ENCODE data around the gene KIF23. TPM values are rescaled to one million over a fixed set of nuclear protein-coding genes. Genes with fewer than 3 reads are reported as not detected.

KIF23 gene
- total and polyA plus RNA-seq, 2 of the 4 experiments (the other 2 are of a cell fraction), result 37.7 to 56.1 TPM

- Histone ChIP-seq H3K9me3 (ENCODE audit: control insufficient read depth, insufficient read depth, low read length) (no peaks in the 10 kb centered on the region), H2AFZ (replicated peaks; ENCODE audit: low read length, poor library complexity) (no peak overlapping the region), H3K18ac (ENCODE audit: low read depth, low read length) (no peak overlapping the region), H3K4me2 (ENCODE audit: low read depth, low read length) (no peak overlapping the region), H3K4me3 (ENCODE audit: insufficient read depth, low read depth, low read length) (no peak overlapping the region), H2BK5ac (ENCODE audit: low read depth, low read length, poor library complexity, severe bottlenecking) (no peak overlapping the region), H3K79me1 (ENCODE audit: low read depth in 1 of 2, low read length in 2 of 2) (peaks cover 30 to 64% of the 10 kb centered on the region in 2 experiments), H3K23ac (ENCODE audit: low read depth, low read length) (no peak overlapping the region), H4K20me1 (ENCODE audit: insufficient read depth, low read length) (no peaks in the 10 kb centered on the region), H3K27ac (ENCODE audit: insufficient read depth, low read length) (no peak overlapping the region), H3K27me3 (ENCODE audit: control insufficient read depth, insufficient read depth, low read length) (no peaks in the 10 kb centered on the region), H2AK5ac (ENCODE audit: low read depth, low read length) (no peak overlapping the region), H3K14ac (replicated peaks; ENCODE audit: low read depth, low read length) (no peak overlapping the region), H3K9me1 (ENCODE audit: insufficient read depth, low read length) (peaks cover 8% of the 10 kb centered on the region), H3K4me1 (ENCODE audit: control insufficient read depth, insufficient read depth, low read length) (no peaks in the 10 kb centered on the region), H2AK9ac (replicated peaks; ENCODE audit: low read depth, low read length, poor library complexity) (no peak overlapping the region), H3K56ac (ENCODE audit: extremely low read depth, insufficient read depth, low read length) (no peak overlapping the region), H3K36me3 (ENCODE audit: control insufficient read depth, insufficient read depth, low read length) (peaks cover 9% of the 10 kb centered on the region), H3K4ac (ENCODE audit: low read depth, low read length) (no peak overlapping the region), H2BK20ac (ENCODE audit: low read depth, low read length) (no peak overlapping the region), H3K9ac (ENCODE audit: low read depth, low read length) (no peak overlapping the region), H4K91ac (ENCODE audit: insufficient read depth, low read depth, low read length) (no peak overlapping the region), H4K5ac (ENCODE audit: low read depth, low read length) (no peak overlapping the region), H2BK120ac (ENCODE audit: low read depth, low read length) (no peak overlapping the region), H2BK15ac (ENCODE audit: low read depth, low read length) (no peak overlapping the region), H4K8ac (ENCODE audit: low read depth in 2 of 2, low read length in 2 of 2) (no peak overlapping the region)
- TF ChIP-seq MAZ (IDR thresholded peaks at IDR 0.05; ENCODE audit: borderline replicate concordance, low read depth, low read length) (no peak), USF2 (IDR thresholded peaks at IDR 0.05; ENCODE audit: low read depth, low read length) (no peak), RFX5 (IDR thresholded peaks at IDR 0.05; ENCODE audit: low read depth, low read length) (no peak), RCOR1 (IDR thresholded peaks at IDR 0.05; ENCODE audit: insufficient replicate concordance, low read length) (no peak), CHD1 (IDR thresholded peaks at IDR 0.05; ENCODE audit: low read depth, low read length) (no peak), NFE2L2 (IDR thresholded peaks at IDR 0.05; ENCODE audit: low read depth, low read length) (no peak), POLR2A (IDR thresholded peaks at IDR 0.05; ENCODE audit: low read depth, low read length) (no peak), FOS (IDR thresholded peaks at IDR 0.05; ENCODE audit: low read depth, low read length) (no peak)
- intact Hi-C loops (cut with micrococcal nuclease), result loop anchor here (1.0 kb wide), 1 partner anchor 36 kb away; no protein-coding TSS in a partner anchor
- ChIA-PET POLR2A (ENCODE audit: unreplicated experiment) (no interaction called here), CTCF (no interaction called here)
- in situ Hi-C loops (cut with MboI; ENCODE audit: low sequenced_read_pairs), result no loop called here
- ATAC-seq (ENCODE audit: low read depth) (no peak), DNase-seq (no peak)
- whole genome bisulfite sequencing, 2 experiments (ENCODE audit: extremely low coverage in 2 of 2, insufficient read length in 1 of 2), result no CpG with 5 or more reads among the region's 1 CpG
- dilution Hi-C loops (cut with HindIII; ENCODE audit: low sequenced_read_pairs, unreplicated experiment), result no loop called here
- no TSS peak for BruUV-seq (replicated peaks)
These were observed 19.7 kb downstream of the KIF23 start for GRCh38 chr15:69433831-69434230.

Measured in IMR-90 (cell line).